H9 (cell line): ENCODE data around the gene SDF2. TPM values are rescaled to one million over a fixed set of nuclear protein-coding genes. Genes with fewer than 3 reads are reported as not detected.

Experiments used
- DNase-seq: peaks from one replicate; pipeline ENCODE4 v3.0.0-alpha.2; 2017
- H2AFZ ChIP-seq: one replicate; pipeline ENCODE4 v1.6.1; 2013; ENCODE audit warnings: mild to moderate bottlenecking, low read length, control low read depth, moderate library complexity
- H2AK5ac ChIP-seq: 2 replicates; pipeline ENCODE4 v1.6.1; 2013; ENCODE audit warnings: low read length, control low read depth, mixed read lengths; ENCODE audit not compliant: insufficient read length
- H2BK120ac ChIP-seq: one replicate; pipeline ENCODE4 v1.6.1; 2013; ENCODE audit warnings: low read depth, mild to moderate bottlenecking, low read length, control low read depth, inconsistent platforms; ENCODE audit not compliant: poor library complexity, severe bottlenecking
- H2BK12ac ChIP-seq: 2 replicates; pipeline ENCODE4 v1.6.1; 2013; ENCODE audit warnings: low read length, control low read depth, mixed read lengths, low read depth; ENCODE audit not compliant: insufficient read length
- H2BK15ac ChIP-seq: 2 replicates; pipeline ENCODE4 v1.6.1; 2013; ENCODE audit warnings: low read depth, low read length, control low read depth
- H2BK20ac ChIP-seq: one replicate; pipeline ENCODE4 v1.6.1; 2013; ENCODE audit warnings: low read depth, mild to moderate bottlenecking, low read length, control low read depth, inconsistent platforms; ENCODE audit not compliant: poor library complexity, severe bottlenecking
- H2BK5ac ChIP-seq: 2 replicates; pipeline ENCODE4 v1.6.1; 2013; ENCODE audit warnings: low read length, control low read depth, mixed read lengths; ENCODE audit not compliant: insufficient read length
- H3K14ac ChIP-seq: 2 replicates; pipeline ENCODE4 v1.6.1; 2013; ENCODE audit warnings: low read length, control low read depth; ENCODE audit not compliant: insufficient read depth
- H3K18ac ChIP-seq: 2 replicates; pipeline ENCODE4 v1.6.1; 2013; ENCODE audit warnings: low read depth, mild to moderate bottlenecking, mixed read lengths, low read length, control low read depth; ENCODE audit not compliant: insufficient read length
- H3K23ac ChIP-seq: 2 replicates; pipeline ENCODE4 v1.6.1; 2013; ENCODE audit warnings: low read length, control low read depth, mixed read lengths, low read depth; ENCODE audit not compliant: insufficient read length
- H3K23me2 ChIP-seq: 2 replicates; pipeline ENCODE4 v1.6.1; 2013; ENCODE audit warnings: low read depth, mild to moderate bottlenecking, mixed read lengths, low read length, control low read depth; ENCODE audit not compliant: insufficient read length, poor library complexity, severe bottlenecking
- H3K27ac ChIP-seq: 2 replicates; pipeline ENCODE4 v1.5.1; 2013; ENCODE audit warnings: low read length, control low read depth, mixed read lengths, low read depth; ENCODE audit not compliant: insufficient read length
- H3K27me3 ChIP-seq: 2 replicates; pipeline ENCODE4 v1.6.1; 2013; ENCODE audit warnings: low read length, control low read depth, inconsistent platforms; ENCODE audit not compliant: insufficient read depth
- H3K4ac ChIP-seq: 2 replicates; pipeline ENCODE4 v1.6.1; 2013; ENCODE audit warnings: low read depth, mild to moderate bottlenecking, control low read depth, inconsistent platforms, low read length, moderate library complexity
- H3K4me1 ChIP-seq: 2 replicates; pipeline ENCODE4 v1.6.1; 2013; ENCODE audit warnings: low read length, control low read depth, inconsistent platforms; ENCODE audit not compliant: insufficient read depth
- H3K4me2 ChIP-seq: 2 replicates; pipeline ENCODE4 v1.6.1; 2013; ENCODE audit warnings: low read length, control low read depth, mixed read lengths; ENCODE audit not compliant: insufficient read length, insufficient read depth
- H3K56ac ChIP-seq: 2 replicates; pipeline ENCODE4 v1.6.1; 2013; ENCODE audit warnings: low read depth, mild to moderate bottlenecking, mixed read lengths, low read length, control low read depth; ENCODE audit not compliant: insufficient read length
- H3K79me1 ChIP-seq: 2 replicates; pipeline ENCODE4 v1.6.1; 2013; ENCODE audit warnings: low read depth, mild to moderate bottlenecking, moderate library complexity, low read length, control low read depth, inconsistent platforms; ENCODE audit not compliant: insufficient read depth, poor library complexity, severe bottlenecking
- H3K79me2 ChIP-seq: 2 replicates; pipeline ENCODE4 v1.6.1; 2013; ENCODE audit warnings: low read length, control low read depth, inconsistent platforms; ENCODE audit not compliant: insufficient read depth
- H3K9ac ChIP-seq: 2 replicates; pipeline ENCODE4 v1.6.1; 2013; ENCODE audit warnings: low read length, control low read depth, mixed read lengths; ENCODE audit not compliant: insufficient read length; ENCODE audit errors: extremely low read depth
- H3K9me3 ChIP-seq: one replicate; pipeline ENCODE4 v1.6.1; 2013; ENCODE audit warnings: low read depth, low read length, inconsistent platforms; ENCODE audit not compliant: control insufficient read depth
- H3T11ph ChIP-seq: one replicate; pipeline ENCODE4 v1.6.1; 2013; ENCODE audit warnings: mild to moderate bottlenecking, low read length, control low read depth, inconsistent platforms
- H4K20me1 ChIP-seq: one replicate; pipeline ENCODE4 v1.6.1; 2013; ENCODE audit not compliant: control insufficient read depth, insufficient read length, insufficient read depth
- H4K5ac ChIP-seq: 2 replicates; pipeline ENCODE4 v1.6.1; 2013; ENCODE audit warnings: low read depth, mild to moderate bottlenecking, mixed read lengths, low read length, control low read depth; ENCODE audit not compliant: insufficient read length
- H4K8ac ChIP-seq: replicated peaks from 2 replicates; pipeline ENCODE4 v1.6.1; 2013; ENCODE audit warnings: low read length, control low read depth, mixed read lengths, low read depth; ENCODE audit not compliant: insufficient read length
- H4K91ac ChIP-seq: 2 replicates; pipeline ENCODE4 v1.6.1; 2013; ENCODE audit warnings: low read depth, mild to moderate bottlenecking, moderate library complexity, mixed read lengths, low read length, control low read depth; ENCODE audit not compliant: insufficient read length
- H3K27ac Mint-ChIP-seq, 3 experiments: 2 replicates in 2 of 3; 3 replicates in 1 of 3; pipeline ENCODE4 v1.8.0; 2020 to 2021; ENCODE audit warnings: mixed read lengths in 3 of 3, mild to moderate bottlenecking in 1 of 3, moderate library complexity in 1 of 3
- H3K27me3 Mint-ChIP-seq: 2 replicates; pipeline ENCODE4 v1.8.0; 2021; ENCODE audit warnings: low read depth, mild to moderate bottlenecking, moderate library complexity, mixed read lengths
- H3K36me3 Mint-ChIP-seq, 3 experiments: 2 replicates in 2 of 3; 3 replicates in 1 of 3; pipeline ENCODE4 v1.8.0; 2020 to 2021; ENCODE audit warnings: low read depth in 3 of 3, mixed read lengths in 3 of 3; ENCODE audit not compliant: insufficient read depth in 1 of 3
- H3K4me1 Mint-ChIP-seq, 2 experiments: 2 replicates each; pipeline ENCODE4 v1.8.0; 2020; ENCODE audit warnings: mixed read lengths in 2 of 2
- H3K4me3 Mint-ChIP-seq, 2 experiments: 2 replicates in 1 of 2; 3 replicates in 1 of 2; pipeline ENCODE4 v1.8.0; 2020 to 2021; ENCODE audit warnings: mild to moderate bottlenecking in 2 of 2, mixed read lengths in 2 of 2, moderate library complexity in 1 of 2
- H3K9me3 Mint-ChIP-seq, 2 experiments: 2 replicates in 1 of 2; 3 replicates in 1 of 2; pipeline ENCODE4 v1.8.0; 2020; ENCODE audit warnings: mild to moderate bottlenecking in 2 of 2, mixed read lengths in 2 of 2, moderate library complexity in 1 of 2
- WGBS: extraction: QIAGEN DNeasy Blood & Tissue Kit; methylation state at CpG from one replicate; pipeline ENCODE4 v1.1.7; 2013; ENCODE audit warnings: missing lambda C conversion rate, low lambda C conversion rate, mixed read lengths; ENCODE audit not compliant: insufficient read length; ENCODE audit errors: extremely low coverage; 5-methylcytosine and 5-hydroxymethylcytosine counted together
- total RNA-seq: library from RNA; stranded (reverse); gene quantifications from 2 replicates; pipeline ENCODE4 v1.2.1, GENCODE V29; 2021
- TF ChIP-seq, protein P1 (sequence below): fragments of 200-600 bp; sonication (generic); conservative IDR thresholded peaks from 3 replicates; pipeline ENCODE4 v1.8.0; 2021; ENCODE audit warnings: antibody characterized with exemption, mild to moderate bottlenecking

SDF2 gene
- total RNA-seq, 1 experiment from 2014 or later = 40.2 TPM

DNA sequence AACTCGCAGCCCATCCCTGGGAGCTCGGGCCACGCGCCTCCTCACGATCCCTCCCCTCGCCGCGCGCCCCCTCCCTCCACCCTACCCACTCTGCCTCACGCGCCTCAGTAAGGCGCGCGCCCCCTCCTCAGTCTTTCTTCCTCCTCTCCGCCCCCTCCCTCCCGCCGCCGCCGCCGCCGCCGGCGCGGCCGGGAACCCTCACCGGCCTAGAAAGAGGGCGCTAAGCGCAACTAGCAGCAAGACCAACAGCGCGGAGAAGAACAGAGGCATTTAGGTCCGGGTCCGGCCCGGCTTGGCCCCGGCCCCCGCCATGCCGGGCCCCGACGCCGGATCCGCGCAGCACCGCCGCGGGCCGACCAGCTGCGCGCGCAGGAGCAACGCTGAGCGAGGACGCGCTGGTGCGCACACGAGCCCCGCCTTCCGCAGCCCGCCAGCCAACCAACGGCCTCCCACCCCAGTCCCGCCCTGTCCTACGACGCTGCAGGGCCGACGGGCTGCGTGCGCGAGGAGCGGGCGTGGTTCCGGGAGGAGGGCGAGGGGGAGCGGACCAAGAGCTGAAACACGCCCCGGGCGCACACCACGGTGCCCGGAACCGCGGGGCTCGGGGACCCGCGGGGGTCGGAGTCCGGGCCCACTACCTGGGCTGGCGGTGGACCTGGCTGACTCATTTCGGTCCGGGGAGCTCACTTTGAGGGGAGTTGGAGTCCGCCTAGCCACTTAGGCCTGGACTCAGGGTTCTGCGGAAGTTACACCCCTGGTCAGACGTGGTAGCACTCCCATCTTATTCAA is 16.7 kb downstream of the SDF2 start, which contains the start of gene BLTP2:
BLTP2 (minus strand) TSS at position 372 of the 789 bp plus-strand sequence; CDS start at position 270, 102 bp downstream.
- Mint-ChIP-seq H3K27me3 (no peaks in the 10 kb centered on the region), H3K36me3 (peaks cover 20 to 56% (median 45%) of the 10 kb centered on the region in 3 experiments), H3K4me1 (peaks cover 14 to 23% of the 10 kb centered on the region in 2 experiments), H3K27ac (peak within 1 kb of the TSS; percentile 62 to 84 (median 73)), H3K9me3 (no peaks in the 10 kb centered on the region), H3K4me3 (peak within 1 kb of the TSS; percentile 87 to 94)
- H3K23ac ChIP-seq = no peak within 1 kb of the TSS
- no peak within 1 kb of the TSS for H4K91ac ChIP-seq
- peak; percentile 98 for DNase-seq
- H2AFZ ChIP-seq = no peak within 1 kb of the TSS
- H2AK5ac ChIP-seq = no peak within 1 kb of the TSS
- no peak within 1 kb of the TSS for H2BK15ac ChIP-seq
- peak within 1 kb of the TSS; percentile 42; the same call in 1 of the 2 replicates for H3K14ac ChIP-seq
- H3K23me2 ChIP-seq = peaks cover 6% of the 10 kb centered on the region
- H4K8ac ChIP-seq = no peak within 1 kb of the TSS
- no peak within 1 kb of the TSS for H3K27ac ChIP-seq
- no peak within 1 kb of the TSS for H3T11ph ChIP-seq
- H4K5ac ChIP-seq = no peak within 1 kb of the TSS
- no peaks in the 10 kb centered on the region for H3K9me3 ChIP-seq
- H3K56ac ChIP-seq = no peak within 1 kb of the TSS
- WGBS = no CpG with 5 or more reads among the region's 89 CpGs
- H2BK5ac ChIP-seq = no peak within 1 kb of the TSS
- no peaks in the 10 kb centered on the region for H4K20me1 ChIP-seq
- H3K4me2 ChIP-seq = peak within 1 kb of the TSS; percentile 99
- no peak within 1 kb of the TSS for H2BK12ac ChIP-seq
- no peaks in the 10 kb centered on the region for H3K4me1 ChIP-seq
- H3K4ac ChIP-seq = no peak within 1 kb of the TSS
- H3K9ac ChIP-seq = peak within 1 kb of the TSS; percentile 90
- H3K79me2 ChIP-seq = no peaks in the 10 kb centered on the region; the same call in 1 of the 2 replicates
- no peak within 1 kb of the TSS for H2BK120ac ChIP-seq
- no peak within 1 kb of the TSS for H2BK20ac ChIP-seq
- TF ChIP-seq, protein P1, sequence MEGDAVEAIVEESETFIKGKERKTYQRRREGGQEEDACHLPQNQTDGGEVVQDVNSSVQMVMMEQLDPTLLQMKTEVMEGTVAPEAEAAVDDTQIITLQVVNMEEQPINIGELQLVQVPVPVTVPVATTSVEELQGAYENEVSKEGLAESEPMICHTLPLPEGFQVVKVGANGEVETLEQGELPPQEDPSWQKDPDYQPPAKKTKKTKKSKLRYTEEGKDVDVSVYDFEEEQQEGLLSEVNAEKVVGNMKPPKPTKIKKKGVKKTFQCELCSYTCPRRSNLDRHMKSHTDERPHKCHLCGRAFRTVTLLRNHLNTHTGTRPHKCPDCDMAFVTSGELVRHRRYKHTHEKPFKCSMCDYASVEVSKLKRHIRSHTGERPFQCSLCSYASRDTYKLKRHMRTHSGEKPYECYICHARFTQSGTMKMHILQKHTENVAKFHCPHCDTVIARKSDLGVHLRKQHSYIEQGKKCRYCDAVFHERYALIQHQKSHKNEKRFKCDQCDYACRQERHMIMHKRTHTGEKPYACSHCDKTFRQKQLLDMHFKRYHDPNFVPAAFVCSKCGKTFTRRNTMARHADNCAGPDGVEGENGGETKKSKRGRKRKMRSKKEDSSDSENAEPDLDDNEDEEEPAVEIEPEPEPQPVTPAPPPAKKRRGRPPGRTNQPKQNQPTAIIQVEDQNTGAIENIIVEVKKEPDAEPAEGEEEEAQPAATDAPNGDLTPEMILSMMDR = no peak
- H3K18ac ChIP-seq = no peak within 1 kb of the TSS
- H3K79me1 ChIP-seq = no peaks in the 10 kb centered on the region
- H3K27me3 ChIP-seq = no peaks in the 10 kb centered on the region
